ENCODE data around the gene CCDC6.

Gene CCDC6

DNA sequence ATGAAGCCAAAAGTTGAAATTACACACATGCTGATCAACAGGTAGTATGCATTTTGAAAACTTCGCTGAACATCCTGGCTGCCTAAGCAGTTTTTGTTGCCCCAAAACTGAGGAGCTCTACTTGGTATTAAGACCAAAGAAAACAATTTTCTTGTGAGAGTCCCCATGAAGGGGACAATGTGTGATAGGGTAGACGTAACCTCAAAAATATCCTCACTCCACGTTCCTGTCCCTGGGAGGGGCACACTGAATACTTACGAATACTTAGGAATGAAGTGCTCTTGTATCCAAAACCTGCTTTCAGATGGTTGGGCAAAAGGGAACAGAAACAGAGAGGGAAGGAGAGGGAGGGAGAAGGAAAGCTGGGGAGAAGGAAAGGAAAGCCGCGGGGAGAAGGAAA, 24.7 kb downstream of the CCDC6 start:
- no peak overlapping the region for H3K4me3 ChIP-seq (ENCODE audit: low read depth, low read length)
- TF ChIP-seq, protein P1, sequence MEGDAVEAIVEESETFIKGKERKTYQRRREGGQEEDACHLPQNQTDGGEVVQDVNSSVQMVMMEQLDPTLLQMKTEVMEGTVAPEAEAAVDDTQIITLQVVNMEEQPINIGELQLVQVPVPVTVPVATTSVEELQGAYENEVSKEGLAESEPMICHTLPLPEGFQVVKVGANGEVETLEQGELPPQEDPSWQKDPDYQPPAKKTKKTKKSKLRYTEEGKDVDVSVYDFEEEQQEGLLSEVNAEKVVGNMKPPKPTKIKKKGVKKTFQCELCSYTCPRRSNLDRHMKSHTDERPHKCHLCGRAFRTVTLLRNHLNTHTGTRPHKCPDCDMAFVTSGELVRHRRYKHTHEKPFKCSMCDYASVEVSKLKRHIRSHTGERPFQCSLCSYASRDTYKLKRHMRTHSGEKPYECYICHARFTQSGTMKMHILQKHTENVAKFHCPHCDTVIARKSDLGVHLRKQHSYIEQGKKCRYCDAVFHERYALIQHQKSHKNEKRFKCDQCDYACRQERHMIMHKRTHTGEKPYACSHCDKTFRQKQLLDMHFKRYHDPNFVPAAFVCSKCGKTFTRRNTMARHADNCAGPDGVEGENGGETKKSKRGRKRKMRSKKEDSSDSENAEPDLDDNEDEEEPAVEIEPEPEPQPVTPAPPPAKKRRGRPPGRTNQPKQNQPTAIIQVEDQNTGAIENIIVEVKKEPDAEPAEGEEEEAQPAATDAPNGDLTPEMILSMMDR (IDR thresholded peaks at IDR 0.05; ENCODE audit: borderline replicate concordance, insufficient read depth, low read depth, low read length) = no peak

- TF ChIP-seq, protein P1 (IDR thresholded peaks at IDR 0.05; ENCODE audit: borderline replicate concordance, insufficient read depth, low read depth, low read length) = no peak
- H3K4me3 ChIP-seq (ENCODE audit: low read depth, low read length) = peak overlapping the region; percentile 3
Measured at GRCh38 chr10:59880971-59881510, 25.3 kb downstream of the CCDC6 start.

DNA sequence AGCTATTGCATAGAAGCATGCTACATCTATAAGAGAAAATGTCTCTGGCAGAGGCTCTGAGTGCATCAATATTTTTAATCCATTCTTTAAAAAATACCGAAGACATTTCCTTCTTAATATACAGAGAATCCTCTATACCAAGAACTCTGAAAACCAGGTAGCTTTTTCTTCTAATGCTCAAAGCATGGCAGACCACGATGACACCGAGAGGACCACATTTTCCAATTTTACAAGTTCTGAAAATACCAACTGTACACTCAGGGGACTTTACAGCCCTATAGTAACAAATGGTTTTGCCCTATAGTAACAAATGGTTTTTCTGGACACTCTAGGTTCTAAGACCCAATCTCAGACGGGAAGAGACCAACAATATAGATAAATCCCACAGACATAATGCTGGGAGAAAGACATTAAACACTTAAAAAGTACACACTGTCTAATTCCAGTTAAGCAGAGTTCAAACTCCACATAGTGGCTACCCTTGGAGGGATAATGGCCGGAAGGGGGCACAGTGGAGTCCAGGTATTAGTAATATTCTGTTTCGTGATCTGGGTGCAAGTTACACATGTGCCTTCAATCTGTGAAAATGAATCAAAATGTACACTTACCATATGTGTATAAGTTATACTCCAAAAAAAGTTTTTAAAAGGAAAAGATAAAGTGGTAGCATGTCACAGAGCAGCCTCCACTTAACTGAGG, 26.2 kb downstream of the CCDC6 start:
- TF ChIP-seq, protein P1 (IDR thresholded peaks at IDR 0.05; ENCODE audit: borderline replicate concordance, insufficient read depth, low read depth, low read length) = peak; percentile 43; the same call in 1 of the 2 replicates
- H3K4me3 ChIP-seq (ENCODE audit: low read depth, low read length) = peak overlapping the region; percentile 3

DNA sequence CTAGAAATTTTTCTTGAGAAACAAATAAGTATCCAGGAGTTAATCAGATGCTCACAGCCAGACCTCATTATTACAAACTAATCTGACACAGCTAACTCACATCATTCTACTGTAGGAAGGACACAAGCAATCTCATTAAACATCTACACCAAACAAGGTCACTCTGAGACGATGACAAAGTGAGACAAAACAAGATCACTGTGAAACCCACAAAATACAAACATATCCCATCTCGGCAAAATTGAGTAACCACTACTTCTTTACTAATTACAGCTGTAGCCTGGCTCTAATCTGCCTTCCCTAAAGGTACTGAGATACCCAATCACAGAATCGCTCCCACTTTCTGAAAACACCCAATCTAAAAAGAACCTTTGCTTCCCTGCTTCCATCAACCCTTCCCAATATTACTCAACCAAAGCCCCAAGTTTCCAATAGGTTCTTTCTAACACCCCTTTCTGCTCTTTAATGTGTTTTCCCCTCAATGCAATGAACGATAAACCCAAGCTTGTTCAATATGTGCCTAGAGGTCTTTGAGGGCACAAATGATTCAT, 26.9 kb downstream of the CCDC6 start:
- no peak overlapping the region for H3K4me3 ChIP-seq (ENCODE audit: low read depth, low read length)
- TF ChIP-seq, protein P1 (IDR thresholded peaks at IDR 0.05; ENCODE audit: borderline replicate concordance, insufficient read depth, low read depth, low read length) = no peak

GRCh38 chr10:59878915-59879314, 27.4 kb downstream of the CCDC6 start:
- TF ChIP-seq, protein P1 (IDR thresholded peaks at IDR 0.05; ENCODE audit: borderline replicate concordance, insufficient read depth, low read depth, low read length) = no peak
- H3K4me3 ChIP-seq (ENCODE audit: low read depth, low read length) = no peak overlapping the region

- TF ChIP-seq, protein P1 (IDR thresholded peaks at IDR 0.05; ENCODE audit: borderline replicate concordance, insufficient read depth, low read depth, low read length) = no peak
Measured at GRCh38 chr10:59878289-59878688, 28.1 kb downstream of the CCDC6 start.

GRCh38 chr10:59877191-59877671, 29.1 kb downstream of the CCDC6 start:
- no peak overlapping the region for H3K4me3 ChIP-seq (ENCODE audit: low read depth, low read length)

More at GRCh38 chr10:59878289-59878688, 28.1 kb downstream of the CCDC6 start:
- H3K4me3 ChIP-seq (ENCODE audit: low read depth, low read length) = no peak overlapping the region

More at GRCh38 chr10:59877191-59877671, 29.1 kb downstream of the CCDC6 start:
- TF ChIP-seq, protein P1 (IDR thresholded peaks at IDR 0.05; ENCODE audit: borderline replicate concordance, insufficient read depth, low read depth, low read length) = no peak

Measured in GM12875 (cell line).